Measurements from ENCODE around the gene TNFRSF13B.

DNA sequence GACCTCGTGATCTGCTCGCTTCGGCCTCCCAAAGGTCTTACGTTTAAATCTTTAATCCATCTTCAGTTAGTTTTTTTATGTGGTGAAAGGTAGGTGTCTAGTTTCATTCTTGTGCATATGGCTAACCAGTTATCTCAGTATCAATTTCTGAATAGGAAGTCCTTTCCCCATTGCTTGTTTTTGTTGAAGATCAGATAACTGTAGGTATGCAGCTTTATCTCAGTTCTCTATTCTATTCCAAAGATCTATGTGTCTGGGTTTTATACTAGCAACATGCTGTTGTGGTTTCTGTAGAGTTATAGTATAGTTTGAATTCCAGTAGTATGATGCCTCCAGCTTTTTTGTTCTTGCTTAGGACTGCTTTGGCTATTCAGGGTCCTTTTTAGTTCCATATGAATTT lies 65.2 kb downstream of the TNFRSF13B start:
- TF ChIP-seq CTCF (conservative IDR thresholded peaks at IDR 0.05 in 1 of 2, IDR thresholded peaks at IDR 0.05 in 1 of 2; ENCODE audit: low read depth in 1 of 2, low read length in 2 of 2) (no peak), EZH2 (IDR thresholded peaks at IDR 0.05; ENCODE audit: low read length, missing control alignments) (no peak)
